Fibroblast of skin of right biceps (primary cell): ENCODE measurements around the gene HIP1.
"Not testable (repeated sequence)": the region's sequence is repeated elsewhere in the genome, so short reads cannot be mapped to it uniquely, and the experiment has no call there.

ENCODE experiments used
- DNase-seq: peaks from one replicate; pipeline ENCODE4 v3.0.0-alpha.2; 2013

Gene HIP1

GRCh38 chr7:75567948-75568595, 170.7 kb downstream of the HIP1 start:
- no peak for DNase-seq

- peak; percentile 95 for DNase-seq
Measured at GRCh38 chr7:75565132-75565837, 173.5 kb downstream of the HIP1 start.

DNA sequence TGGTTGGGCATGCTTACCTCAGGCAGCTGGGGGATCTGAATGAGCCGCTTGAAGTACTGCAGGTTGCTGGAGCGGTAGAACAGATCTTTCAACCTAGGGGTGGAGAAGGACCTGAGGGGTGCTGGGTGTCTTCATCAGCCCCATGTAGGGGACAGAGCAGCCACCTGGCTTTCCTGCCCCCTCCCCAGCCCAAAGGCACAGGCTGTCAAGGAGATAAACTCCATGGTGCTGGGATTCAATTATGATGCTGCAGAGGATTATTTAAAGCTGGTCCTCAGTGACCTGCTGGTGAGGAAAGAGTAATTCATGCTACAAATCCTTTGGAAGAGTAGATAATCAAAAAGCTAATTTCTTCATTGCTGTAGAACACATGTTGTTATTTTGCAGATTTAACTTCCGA, 175.6 kb downstream of the HIP1 start:
- DNase-seq, result no peak

DNA sequence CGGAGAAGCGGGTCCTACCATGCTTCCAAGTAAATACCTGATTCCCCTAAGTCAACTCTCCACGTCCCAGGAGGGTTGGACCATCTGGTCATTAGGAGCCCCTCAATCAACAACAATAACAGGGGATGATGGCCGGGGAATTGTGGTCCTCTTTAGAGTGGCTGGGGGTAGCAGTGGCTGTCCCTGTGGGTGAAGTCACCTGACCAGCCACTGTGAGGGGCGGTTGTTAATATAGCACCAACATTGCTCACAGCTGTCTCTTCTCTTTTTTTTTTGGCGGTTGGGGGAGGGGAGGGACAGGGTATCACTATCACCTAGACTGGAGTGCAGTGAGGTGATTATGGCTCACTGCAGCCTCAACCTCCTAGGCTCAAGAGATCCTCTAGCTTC, 178.8 kb downstream of the HIP1 start:
- DNase-seq, result no peak

GRCh38 chr7:75559355-75559975, 179.3 kb downstream of the HIP1 start:
- peak; percentile 23 for DNase-seq

DNA sequence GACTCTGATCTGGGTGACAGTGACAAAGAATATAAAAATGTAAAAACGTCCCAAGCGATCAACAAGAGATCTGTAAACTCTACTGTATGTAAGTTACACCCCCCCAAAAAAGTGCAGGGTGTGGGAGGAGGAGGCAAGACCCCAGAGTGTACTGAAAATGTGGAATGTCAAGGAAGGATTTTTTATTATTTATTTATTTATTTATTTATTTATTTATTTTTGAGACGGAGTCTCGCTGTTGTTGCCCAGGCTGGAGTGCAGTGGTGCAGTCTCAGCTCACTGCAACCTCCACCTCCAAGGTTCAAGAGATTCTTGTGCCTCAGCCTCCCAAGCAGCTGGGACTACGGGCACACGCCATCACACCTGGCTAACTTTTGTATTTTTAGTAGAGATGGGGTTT, 181.9 kb downstream of the HIP1 start:
- not testable (repeated sequence) for DNase-seq

DNA sequence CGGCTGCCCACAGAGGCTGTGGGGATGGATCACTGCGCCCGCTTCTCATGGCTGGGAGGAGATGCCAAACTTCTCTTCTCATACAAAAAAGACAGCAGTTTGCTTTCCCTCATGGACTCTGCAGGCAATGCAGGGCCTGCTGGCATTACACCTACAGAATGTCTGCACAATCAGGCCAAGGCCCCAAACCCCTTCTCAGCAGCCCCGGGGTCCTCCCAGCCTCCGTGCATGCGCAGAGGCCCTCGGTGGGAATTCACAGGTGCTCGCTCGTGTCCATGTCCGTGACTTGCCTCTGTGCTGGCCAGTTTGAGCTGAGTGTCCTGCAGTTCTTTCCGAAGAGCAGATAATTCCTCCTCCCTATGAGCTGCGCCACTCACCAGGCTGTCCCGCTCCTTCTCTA, 183.0 kb downstream of the HIP1 start:
- no peak for DNase-seq

DNA sequence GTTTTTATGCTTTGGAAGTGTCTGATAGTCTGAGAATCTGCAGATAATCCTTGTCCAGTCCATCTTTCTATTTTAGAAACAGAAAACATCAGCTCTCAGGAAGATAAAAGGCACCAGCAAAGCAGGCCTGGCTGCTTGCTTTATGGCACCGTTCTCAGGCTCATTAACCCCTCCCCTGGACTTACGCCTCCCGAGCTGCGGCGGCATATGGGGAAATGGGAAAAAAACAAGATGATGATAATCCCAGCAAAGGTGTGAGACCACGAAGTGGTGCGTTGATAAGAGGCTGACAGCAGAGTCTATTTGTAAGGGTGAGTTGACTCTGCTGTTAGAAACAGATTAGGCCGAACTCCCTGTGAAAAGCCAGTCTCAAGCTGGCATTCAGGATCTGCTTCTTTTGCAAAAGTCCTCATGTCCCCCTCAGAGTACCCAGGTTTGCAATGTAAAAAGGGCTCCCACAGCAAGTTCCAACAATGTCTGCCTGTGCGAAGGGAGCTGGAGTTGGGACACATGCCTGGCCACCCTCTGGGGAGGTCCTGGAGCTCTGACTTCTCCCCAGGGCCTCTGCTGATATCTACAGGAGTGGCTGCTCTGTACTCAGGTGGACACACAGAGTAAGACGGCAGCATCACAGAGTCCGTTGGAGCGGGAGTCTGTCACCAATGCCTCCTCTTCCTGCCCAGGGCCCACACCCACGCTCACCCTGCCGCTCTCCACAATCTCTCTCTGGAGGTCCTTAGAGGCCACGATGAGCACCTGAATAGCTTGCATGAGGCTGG, 192.3 kb downstream of the HIP1 start:
- no peak for DNase-seq

- DNase-seq, result no peak
Measured at GRCh38 chr7:75537731-75538130, 201.0 kb downstream of the HIP1 start.

DNA sequence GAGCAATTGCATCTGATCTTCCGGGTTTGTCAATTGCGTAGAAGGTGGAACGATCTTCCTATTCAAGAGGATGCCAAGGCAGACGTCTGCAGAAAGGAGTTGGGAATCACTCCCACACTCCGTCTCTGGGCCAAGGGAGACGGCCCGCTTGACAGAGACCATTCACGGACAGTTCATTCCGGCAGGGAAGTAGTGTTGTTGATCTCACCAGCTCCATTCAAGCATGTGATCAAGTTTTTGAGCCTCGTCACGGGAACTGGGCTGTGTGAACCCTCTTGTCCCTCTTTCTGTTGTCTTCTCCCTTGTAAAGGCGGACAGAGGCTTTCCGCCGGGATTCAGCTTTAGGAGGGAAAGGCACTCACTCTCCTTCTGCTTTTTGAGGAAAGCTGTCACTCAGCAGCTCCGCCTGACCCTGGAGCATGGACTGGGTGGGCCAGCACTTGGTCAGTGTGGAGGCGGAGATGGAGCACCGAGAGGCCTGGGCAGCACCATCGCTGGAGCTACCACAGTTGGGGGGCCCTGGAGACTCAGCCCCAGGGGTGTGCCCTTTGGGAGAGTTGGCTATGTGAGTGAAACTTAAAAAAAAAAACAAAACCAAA, 201.7 kb downstream of the HIP1 start:
- no peak for DNase-seq

DNA sequence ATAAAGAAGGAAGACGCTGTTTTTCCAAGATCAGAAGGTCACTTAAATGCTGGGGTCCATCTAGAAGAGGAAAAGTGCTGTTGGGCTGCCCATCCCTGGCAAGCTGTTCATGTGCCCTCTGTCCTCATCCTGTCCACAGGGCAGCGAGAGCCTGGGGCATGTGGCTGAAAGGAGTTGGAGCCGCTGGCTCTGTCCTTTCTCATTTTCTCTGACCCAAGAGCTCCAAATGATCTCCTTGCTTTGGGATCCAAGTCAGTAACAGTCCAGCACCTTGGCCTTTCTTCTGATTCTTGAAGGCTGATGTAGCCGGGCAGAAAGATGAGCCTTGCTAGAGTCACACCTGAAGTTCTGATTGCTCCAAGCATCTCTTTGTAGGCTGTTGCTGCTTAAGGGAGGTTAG, 202.2 kb downstream of the HIP1 start:
- DNase-seq, result no peak

GRCh38 chr7:75534727-75535307, 203.9 kb downstream of the HIP1 start:
- DNase-seq, result peak; percentile 81

GRCh38 chr7:75533926-75534325, 204.8 kb downstream of the HIP1 start:
- DNase-seq, result no peak

DNA sequence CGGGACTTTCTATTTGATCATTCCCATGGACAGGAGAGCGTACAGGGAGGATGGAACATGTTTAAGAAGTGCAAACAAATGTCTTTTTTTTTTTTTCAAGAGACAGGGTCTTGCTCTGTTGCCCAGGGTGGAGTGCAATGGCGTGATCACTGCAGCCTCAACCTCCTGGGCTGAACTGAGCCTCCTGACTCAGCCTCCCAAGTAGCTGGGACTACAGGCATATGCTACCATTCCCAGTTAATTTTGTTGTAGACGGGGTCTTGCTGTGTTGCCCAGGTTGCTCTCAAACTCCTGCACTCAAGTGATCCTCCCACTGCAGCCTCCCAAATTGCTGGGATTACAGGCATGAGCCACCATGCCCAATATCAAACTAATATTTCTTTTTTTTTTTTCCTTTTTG, 206.1 kb downstream of the HIP1 start:
- DNase-seq, result no peak

DNA sequence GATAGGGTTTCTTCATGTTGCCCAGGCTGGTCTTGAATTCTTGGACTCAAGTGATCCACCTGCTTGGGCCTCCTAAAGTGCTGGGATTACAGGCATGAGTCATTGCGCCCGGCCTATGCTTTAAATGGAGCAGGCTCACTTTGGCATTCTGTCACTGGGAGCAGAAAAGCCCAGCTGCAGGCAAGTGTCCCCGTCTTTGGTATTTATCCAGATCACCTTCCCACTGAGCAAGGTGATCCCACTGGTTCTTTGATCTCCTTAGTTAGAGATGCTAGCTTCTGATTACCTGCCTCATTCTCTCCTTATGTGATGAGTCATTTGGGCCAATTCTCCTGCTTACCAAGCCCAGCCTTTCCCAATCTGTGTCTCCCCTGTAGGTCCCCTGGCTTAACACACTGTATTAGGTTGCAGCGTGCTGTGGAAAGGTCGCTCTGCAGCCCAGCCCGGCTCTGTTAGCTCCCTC, 207.4 kb downstream of the HIP1 start:
- DNase-seq, result no peak

DNA sequence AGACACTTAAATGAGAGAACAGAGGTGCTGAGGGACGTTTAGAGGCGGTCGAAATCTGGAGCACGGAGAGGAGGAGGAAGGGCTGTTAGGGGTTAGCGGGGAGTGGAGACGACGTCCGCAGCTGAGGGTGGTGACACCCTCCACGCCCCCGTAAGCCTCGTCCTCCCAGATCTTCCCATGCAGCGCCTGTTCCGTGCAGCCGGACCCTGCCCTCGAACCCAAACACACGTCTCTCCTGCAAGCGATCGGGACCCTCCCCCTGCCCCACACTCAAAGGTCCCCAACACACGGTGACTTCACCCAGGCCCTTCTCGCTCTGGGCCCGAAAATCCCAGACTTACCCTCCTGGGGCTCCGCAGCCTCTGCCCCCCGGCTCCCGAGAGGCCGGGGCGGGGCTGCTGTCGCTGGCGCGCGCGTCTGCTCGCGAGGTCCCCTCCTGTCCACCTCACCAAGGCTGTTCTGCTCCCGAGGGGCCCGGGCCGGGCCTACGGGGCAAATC, 211.5 kb downstream of the HIP1 start:
- not testable (repeated sequence) for DNase-seq

DNA sequence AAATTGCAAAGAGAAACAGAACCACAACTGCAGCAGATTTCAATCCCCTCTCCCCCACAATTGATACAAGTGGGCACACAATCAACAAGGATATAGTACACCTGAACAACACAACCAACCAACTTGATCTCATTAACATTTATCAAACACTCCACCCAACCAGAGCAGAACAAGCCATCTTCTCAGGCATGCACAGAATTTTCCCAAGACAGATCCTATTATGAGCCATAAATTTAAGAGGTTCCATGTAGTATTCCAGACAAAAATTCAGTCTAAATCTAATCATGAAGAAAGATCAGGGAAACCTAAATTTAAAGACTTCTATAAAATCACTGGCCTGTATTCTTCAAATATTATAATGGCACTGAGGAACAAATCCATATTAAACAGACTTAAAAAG, 217.0 kb downstream of the HIP1 start:
- DNase-seq, result not testable (repeated sequence)

GRCh38 chr7:75518842-75519241, 219.9 kb downstream of the HIP1 start:
- not testable (repeated sequence) for DNase-seq

- DNase-seq, result not testable (repeated sequence)
Measured at GRCh38 chr7:75509033-75509432, 229.7 kb downstream of the HIP1 start.

DNA sequence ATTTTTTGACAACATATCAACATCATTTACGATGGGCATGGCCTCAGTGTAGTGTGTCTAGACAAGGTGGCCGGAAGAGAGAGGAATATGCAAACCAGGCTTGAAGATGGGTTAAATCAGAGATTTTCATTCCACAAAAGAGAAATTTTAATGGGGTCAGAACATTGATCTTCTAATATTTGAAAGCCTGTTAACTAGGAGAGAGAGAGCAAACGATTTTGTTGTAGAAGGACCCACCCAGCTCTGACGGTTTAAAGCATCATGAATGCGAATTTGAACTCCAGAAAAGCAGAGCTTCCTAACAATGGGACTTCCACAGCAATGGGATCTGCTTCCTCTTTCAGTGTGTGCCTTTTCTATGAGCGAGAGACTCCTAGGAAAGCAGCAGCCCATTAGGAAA, 246.7 kb downstream of the HIP1 start, which contains the start of gene SPDYE5:
TSS of gene SPDYE5 (plus strand) at position 301 of the 400 bp plus-strand sequence. CDS start 1,728 bp downstream, outside the sequence.
- not testable (repeated sequence) for DNase-seq

GRCh38 chr7:75485979-75486643, 252.6 kb downstream of the HIP1 start, which contains the start of gene POM121C:
TSS of gene POM121C (minus strand) at chr7:75486299. CDS start at chr7:75441496, 44,803 bp downstream.
- peak; percentile 89 for DNase-seq
